Osteoblast (primary cell): ENCODE results near the gene MTG2. TPM values are rescaled to one million over a fixed set of nuclear protein-coding genes. Genes with fewer than 3 reads are reported as not detected.

ENCODE experiments used
- DNase-seq: peaks from one replicate; pipeline ENCODE4 v3.0.0; 2011; ENCODE audit warnings: low spot score, mixed read lengths; ENCODE audit not compliant: insufficient read length; ENCODE audit errors: missing footprints
- H2AFZ ChIP-seq: 2 replicates; pipeline ENCODE4 v1.6.0; 2011; ENCODE audit warnings: mild to moderate bottlenecking, low read length
- H3K27ac ChIP-seq: 2 replicates; pipeline ENCODE4 v1.5.1; 2011; ENCODE audit warnings: mild to moderate bottlenecking, low read depth, low read length, moderate library complexity
- H3K27me3 ChIP-seq: 2 replicates; pipeline ENCODE4 v1.6.0; 2012; ENCODE audit warnings: mild to moderate bottlenecking, control low read depth, inconsistent platforms, low read length, moderate library complexity; ENCODE audit not compliant: insufficient read depth
- H3K36me3 ChIP-seq: 2 replicates; pipeline ENCODE4 v1.5.1; 2011; ENCODE audit warnings: mild to moderate bottlenecking, low read length, control low read depth, moderate library complexity; ENCODE audit not compliant: insufficient read depth
- H3K4me1 ChIP-seq: 2 replicates; pipeline ENCODE4 v1.5.1; 2011; ENCODE audit warnings: mild to moderate bottlenecking, low read length, control low read depth, moderate library complexity; ENCODE audit not compliant: insufficient read depth
- H3K4me2 ChIP-seq: 2 replicates; pipeline ENCODE4 v1.6.0; 2011; ENCODE audit warnings: mild to moderate bottlenecking, low read length; ENCODE audit not compliant: insufficient read depth
- H3K4me3 ChIP-seq: fragments of 200-600 bp; sonication (generic); 3 replicates; pipeline ENCODE4 v1.5.1; 2012; ENCODE audit warnings: mild to moderate bottlenecking, low read length, inconsistent platforms; ENCODE audit not compliant: insufficient read depth
- H3K79me2 ChIP-seq: 2 replicates; pipeline ENCODE4 v1.6.0; 2012; ENCODE audit warnings: mild to moderate bottlenecking, low read length, control low read depth, inconsistent platforms; ENCODE audit not compliant: insufficient read depth
- H3K9me3 ChIP-seq: 2 replicates; pipeline ENCODE4 v1.5.1; 2011; ENCODE audit warnings: low read depth, low read length, control low read depth
- H4K20me1 ChIP-seq: 2 replicates; pipeline ENCODE4 v1.6.0; 2012; ENCODE audit warnings: mild to moderate bottlenecking, low read length, control low read depth; ENCODE audit not compliant: insufficient read depth
- total RNA-seq: library from RNA; depleted of rRNA; stranded (reverse); fragments of >200 nt; gene quantifications from 2 replicates; pipeline ENCODE4 v1.2.3, GENCODE V29; 2012
- TF ChIP-seq, protein P1 (sequence below): IDR thresholded peaks from 2 replicates; pipeline ENCODE4 v1.5.1; 2011; ENCODE audit warnings: mild to moderate bottlenecking, low read depth, low read length, moderate library complexity; ENCODE audit errors: extremely low read depth

Gene MTG2
- total RNA-seq, 1 donor: 22.1 TPM

DNA sequence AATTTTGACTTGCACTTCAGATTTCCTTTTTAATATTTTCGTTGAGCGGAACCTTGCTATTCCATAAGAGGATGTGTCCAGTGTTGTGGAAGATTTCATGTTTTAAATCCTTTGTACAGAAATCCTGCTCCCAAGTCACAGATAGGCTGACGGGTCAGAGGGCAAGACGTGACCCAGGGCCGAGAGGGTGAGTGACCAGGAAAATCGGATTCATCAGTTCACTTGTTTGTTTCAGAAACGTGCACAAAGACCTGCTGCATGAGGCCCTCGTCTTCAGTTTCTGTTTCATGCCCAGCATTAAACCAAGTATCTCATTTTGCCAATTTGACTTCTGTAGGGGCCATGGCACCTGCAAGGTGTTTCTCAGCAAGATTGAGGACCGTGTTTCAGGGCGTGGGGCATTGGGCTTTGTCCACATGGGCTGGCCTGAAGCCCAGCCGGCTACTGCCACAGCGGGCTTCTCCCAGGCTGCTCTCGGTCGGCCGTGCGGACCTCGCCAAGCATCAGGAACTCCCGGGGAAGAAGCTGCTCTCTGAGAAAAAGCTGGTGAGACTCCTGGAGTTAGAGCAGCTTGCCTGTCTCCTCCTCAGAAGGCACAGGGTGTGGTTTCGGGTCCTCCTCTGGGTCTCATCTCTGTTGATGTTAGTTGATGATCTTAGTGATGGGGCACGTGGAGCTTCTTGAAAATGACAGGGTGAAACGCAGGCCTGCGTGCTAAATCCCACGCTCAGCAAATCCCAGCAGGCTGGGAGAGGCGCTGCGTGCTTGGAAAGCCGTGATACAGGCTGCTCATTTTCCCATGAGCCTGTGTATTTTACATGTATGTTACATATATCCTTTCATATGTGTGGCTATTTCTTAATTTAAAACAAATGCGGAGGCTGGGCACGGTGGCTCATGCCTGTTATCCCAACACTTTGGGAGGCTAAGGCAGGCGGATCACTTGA is 10.5 kb downstream of the MTG2 start:
- H3K27ac ChIP-seq: no peak overlapping the region

DNA sequence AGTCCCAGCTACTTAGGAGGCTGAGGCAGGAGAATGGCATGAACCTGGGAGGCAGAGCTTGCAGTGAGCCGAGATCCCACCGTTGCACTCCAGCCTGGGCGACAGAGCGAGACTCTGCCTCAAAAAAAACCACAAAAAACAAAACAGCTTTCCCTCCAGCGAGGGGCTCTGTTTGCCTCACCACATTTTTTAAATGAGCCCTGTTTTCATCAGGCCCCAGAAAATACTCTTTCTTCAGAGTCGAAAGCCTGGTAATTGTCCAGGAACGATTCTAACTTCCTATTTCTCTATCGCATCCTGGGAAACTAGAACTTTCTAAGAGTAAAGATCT is 12.2 kb downstream of the MTG2 start:
- Histone ChIP-seq H3K27ac (no peak overlapping the region), H3K9me3 (no peaks in the 10 kb centered on the region), H2AFZ (no peak overlapping the region), H3K79me2 (peaks cover 51% of the 10 kb centered on the region), H3K4me3 (no peak overlapping the region), H4K20me1 (peaks cover 21% of the 10 kb centered on the region), H3K36me3 (peaks cover 45% of the 10 kb centered on the region), H3K4me1 (peaks cover 3% of the 10 kb centered on the region), H3K4me2 (no peak overlapping the region), H3K27me3 (no peaks in the 10 kb centered on the region)
- DNase-seq: no peak
- TF ChIP-seq, protein P1, sequence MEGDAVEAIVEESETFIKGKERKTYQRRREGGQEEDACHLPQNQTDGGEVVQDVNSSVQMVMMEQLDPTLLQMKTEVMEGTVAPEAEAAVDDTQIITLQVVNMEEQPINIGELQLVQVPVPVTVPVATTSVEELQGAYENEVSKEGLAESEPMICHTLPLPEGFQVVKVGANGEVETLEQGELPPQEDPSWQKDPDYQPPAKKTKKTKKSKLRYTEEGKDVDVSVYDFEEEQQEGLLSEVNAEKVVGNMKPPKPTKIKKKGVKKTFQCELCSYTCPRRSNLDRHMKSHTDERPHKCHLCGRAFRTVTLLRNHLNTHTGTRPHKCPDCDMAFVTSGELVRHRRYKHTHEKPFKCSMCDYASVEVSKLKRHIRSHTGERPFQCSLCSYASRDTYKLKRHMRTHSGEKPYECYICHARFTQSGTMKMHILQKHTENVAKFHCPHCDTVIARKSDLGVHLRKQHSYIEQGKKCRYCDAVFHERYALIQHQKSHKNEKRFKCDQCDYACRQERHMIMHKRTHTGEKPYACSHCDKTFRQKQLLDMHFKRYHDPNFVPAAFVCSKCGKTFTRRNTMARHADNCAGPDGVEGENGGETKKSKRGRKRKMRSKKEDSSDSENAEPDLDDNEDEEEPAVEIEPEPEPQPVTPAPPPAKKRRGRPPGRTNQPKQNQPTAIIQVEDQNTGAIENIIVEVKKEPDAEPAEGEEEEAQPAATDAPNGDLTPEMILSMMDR: no peak

More for the DNA sequence above, 10.5 kb downstream of the MTG2 start:
- Histone ChIP-seq H3K79me2 (peaks cover 65% of the 10 kb centered on the region), H2AFZ (no peak overlapping the region), H3K4me3 (no peak overlapping the region), H3K4me2 (no peak overlapping the region), H4K20me1 (peaks cover 23% of the 10 kb centered on the region), H3K36me3 (peaks cover 41% of the 10 kb centered on the region), H3K27me3 (no peaks in the 10 kb centered on the region), H3K4me1 (peaks cover 3% of the 10 kb centered on the region), H3K9me3 (no peaks in the 10 kb centered on the region)
- no peak for DNase-seq
- TF ChIP-seq, protein P1: no peak

DNA sequence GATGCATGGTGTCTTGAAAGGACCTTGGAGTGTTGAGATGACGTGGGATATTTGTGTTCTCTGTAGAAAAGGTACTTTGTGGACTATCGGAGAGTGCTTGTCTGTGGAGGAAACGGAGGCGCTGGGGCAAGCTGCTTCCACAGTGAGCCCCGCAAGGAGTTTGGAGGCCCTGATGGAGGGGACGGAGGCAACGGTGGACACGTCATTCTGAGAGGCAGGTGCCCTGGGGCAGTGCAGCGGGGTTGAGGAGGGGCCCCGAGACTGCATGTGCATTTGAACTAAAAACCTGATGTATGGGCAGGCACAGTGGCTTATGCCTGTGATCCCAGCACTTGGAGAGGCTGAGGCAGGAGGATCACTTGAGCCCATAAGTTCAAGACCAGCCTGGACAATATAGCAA is 12.9 kb downstream of the MTG2 start:
- H3K27ac ChIP-seq: no peak overlapping the region
- peaks cover 48% of the 10 kb centered on the region for H3K36me3 ChIP-seq
- H3K4me2 ChIP-seq: no peak overlapping the region
- H2AFZ ChIP-seq: no peak overlapping the region
- H3K9me3 ChIP-seq: no peaks in the 10 kb centered on the region
- peaks cover 3% of the 10 kb centered on the region for H3K4me1 ChIP-seq
- H3K4me3 ChIP-seq: no peak overlapping the region
- peaks cover 18% of the 10 kb centered on the region for H4K20me1 ChIP-seq
- H3K27me3 ChIP-seq: no peaks in the 10 kb centered on the region
- no peak for DNase-seq
- TF ChIP-seq, protein P1: no peak
- peaks cover 44% of the 10 kb centered on the region for H3K79me2 ChIP-seq

DNA sequence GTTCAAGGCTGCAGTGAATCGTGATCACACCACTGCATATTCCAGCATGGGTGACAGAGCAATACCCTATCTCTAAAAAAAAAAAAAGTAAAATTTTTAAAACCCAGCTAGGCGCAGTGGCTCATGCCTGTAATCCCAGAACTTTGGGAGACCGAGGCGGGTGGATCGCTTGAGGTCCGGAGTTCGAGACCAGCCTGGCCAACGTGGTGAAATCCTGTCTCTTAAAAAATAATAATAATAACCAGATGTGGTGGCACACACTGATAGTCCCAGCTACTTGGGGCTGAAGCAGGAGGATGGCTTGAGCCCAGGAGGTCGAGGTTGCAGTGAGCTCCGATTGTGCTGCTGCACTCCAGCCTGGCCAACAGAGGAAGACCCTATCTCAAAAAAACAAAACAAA is 13.5 kb downstream of the MTG2 start:
- no peak overlapping the region for H3K4me2 ChIP-seq
- TF ChIP-seq, protein P1: no peak
- peaks cover 3% of the 10 kb centered on the region for H3K4me1 ChIP-seq
- no peaks in the 10 kb centered on the region for H3K27me3 ChIP-seq
- H2AFZ ChIP-seq: no peak overlapping the region
- DNase-seq: no peak
- peaks cover 14% of the 10 kb centered on the region for H4K20me1 ChIP-seq
- peaks cover 39% of the 10 kb centered on the region for H3K79me2 ChIP-seq
- no peak overlapping the region for H3K27ac ChIP-seq
- H3K4me3 ChIP-seq: no peak overlapping the region
- H3K9me3 ChIP-seq: no peaks in the 10 kb centered on the region
- peaks cover 50% of the 10 kb centered on the region for H3K36me3 ChIP-seq
